ENCODE results near the gene MGAT4A. TPM values are rescaled to one million over a fixed set of nuclear protein-coding genes. Genes with fewer than 3 reads are reported as not detected.

MGAT4A gene
- total and polyA plus RNA-seq, 5 donors from 2014 or later, result 101 to 143 (median 127) TPM

DNA sequence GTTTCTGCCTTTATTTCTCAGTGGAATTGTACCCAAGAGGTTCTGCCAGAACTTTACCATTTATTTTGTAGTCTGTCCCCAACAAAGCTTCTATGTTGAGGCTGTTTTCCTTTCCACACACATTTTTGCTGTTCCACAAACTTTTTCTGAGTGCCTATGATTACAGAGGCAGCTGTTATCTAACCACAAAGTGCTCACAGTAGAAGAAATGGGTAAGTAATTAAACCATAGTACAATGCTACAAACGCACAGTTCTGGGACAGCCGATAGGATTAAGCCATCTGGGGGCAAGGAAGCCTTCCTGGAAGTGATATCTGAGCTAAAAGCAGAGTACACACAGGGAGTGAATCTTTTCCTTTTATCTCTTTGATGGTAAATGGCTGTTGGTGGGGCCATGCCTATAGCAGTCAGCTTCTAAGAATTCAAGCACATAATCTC lies 3.9 kb upstream of the MGAT4A start:
- Histone ChIP-seq H3K27me3 (ENCODE audit: control insufficient read depth, insufficient read depth, low read length) (peaks cover 1% of the 10 kb centered on the region), H3K27ac (ENCODE audit: insufficient read depth, low read length, poor library complexity, severe bottlenecking) (peak overlapping the region; percentile 61), H3K36me3 (ENCODE audit: control insufficient read depth, insufficient read depth, low read length) (no peaks in the 10 kb centered on the region), H3K9me3 (ENCODE audit: control insufficient read depth in 2 of 2, low read length in 2 of 2) (no peaks in the 10 kb centered on the region), H3K4me3 (ENCODE audit: low read depth, low read length) (peak overlapping the region; percentile 52), H3K4me1 (ENCODE audit: control insufficient read depth, insufficient read depth, low read length, poor library complexity, severe bottlenecking) (peaks cover 38% of the 10 kb centered on the region)
- Mint-ChIP-seq H3K4me3 (peak overlapping the region; percentile 3 to 94 (median 94)), H3K27ac (peak overlapping the region; percentile 67 to 94 (median 90)), H3K9me3 (peaks cover 0 to 1% (median 0%) of the 10 kb centered on the region in 7 donors), H3K36me3 (no peaks in the 10 kb centered on the region), H3K27me3 (no peaks in the 10 kb centered on the region), H3K4me1 (peaks cover 20 to 72% (median 38%) of the 10 kb centered on the region in 4 donors)
- DNase-seq (peak in 1 of 3 donors; percentile 48), ATAC-seq (ENCODE audit: low read depth in 2 of 2) (no peak)

GRCh38 chr2:98734162-98734561 lies 3.2 kb upstream of the MGAT4A start:
- H3K4me3 ChIP-seq (ENCODE audit: low read depth, low read length), result peak overlapping the region; percentile 52
- peak overlapping the region; percentile 61 for H3K27ac ChIP-seq (ENCODE audit: insufficient read depth, low read length, poor library complexity, severe bottlenecking)
- no peak for ATAC-seq (ENCODE audit: low read depth in 2 of 2)
- Mint-ChIP-seq H3K4me1 (peaks cover 27 to 75% (median 43%) of the 10 kb centered on the region in 4 donors), H3K27ac (peak overlapping the region; percentile 90 to 96 (median 94)), H3K36me3 (no peaks in the 10 kb centered on the region), H3K9me3 (peaks cover 0 to 1% (median 0%) of the 10 kb centered on the region in 7 donors), H3K27me3 (no peaks in the 10 kb centered on the region), H3K4me3 (peak overlapping the region; percentile 88 to 94 (median 94))
- no peaks in the 10 kb centered on the region for H3K9me3 ChIP-seq (ENCODE audit: control insufficient read depth in 2 of 2, low read length in 2 of 2)
- peaks cover 1% of the 10 kb centered on the region for H3K27me3 ChIP-seq (ENCODE audit: control insufficient read depth, insufficient read depth, low read length)
- H3K36me3 ChIP-seq (ENCODE audit: control insufficient read depth, insufficient read depth, low read length), result no peaks in the 10 kb centered on the region
- no peak for DNase-seq
- peaks cover 38% of the 10 kb centered on the region for H3K4me1 ChIP-seq (ENCODE audit: control insufficient read depth, insufficient read depth, low read length, poor library complexity, severe bottlenecking)

GRCh38 chr2:98732430-98733051 lies 1.6 kb upstream of the MGAT4A start:
- Mint-ChIP-seq H3K4me3 (peak overlapping the region; percentile 93 to 98 (median 94)), H3K27me3 (no peaks in the 10 kb centered on the region), H3K27ac (peak overlapping the region; percentile 89 to 95 (median 94)), H3K36me3 (no peaks in the 10 kb centered on the region), H3K4me1 (peaks cover 32 to 73% (median 50%) of the 10 kb centered on the region in 4 donors), H3K9me3 (peaks cover 0 to 1% (median 0%) of the 10 kb centered on the region in 7 donors)
- no peak for DNase-seq
- Histone ChIP-seq H3K4me1 (ENCODE audit: control insufficient read depth, insufficient read depth, low read length, poor library complexity, severe bottlenecking) (peaks cover 43% of the 10 kb centered on the region), H3K4me3 (ENCODE audit: low read depth, low read length) (peak overlapping the region; percentile 92), H3K36me3 (ENCODE audit: control insufficient read depth, insufficient read depth, low read length) (no peaks in the 10 kb centered on the region), H3K9me3 (ENCODE audit: control insufficient read depth in 2 of 2, low read length in 2 of 2) (no peaks in the 10 kb centered on the region), H3K27ac (ENCODE audit: insufficient read depth, low read length, poor library complexity, severe bottlenecking) (peak overlapping the region; percentile 81), H3K27me3 (ENCODE audit: control insufficient read depth, insufficient read depth, low read length) (no peaks in the 10 kb centered on the region)
- ATAC-seq (ENCODE audit: low read depth in 2 of 2), result no peak

DNA sequence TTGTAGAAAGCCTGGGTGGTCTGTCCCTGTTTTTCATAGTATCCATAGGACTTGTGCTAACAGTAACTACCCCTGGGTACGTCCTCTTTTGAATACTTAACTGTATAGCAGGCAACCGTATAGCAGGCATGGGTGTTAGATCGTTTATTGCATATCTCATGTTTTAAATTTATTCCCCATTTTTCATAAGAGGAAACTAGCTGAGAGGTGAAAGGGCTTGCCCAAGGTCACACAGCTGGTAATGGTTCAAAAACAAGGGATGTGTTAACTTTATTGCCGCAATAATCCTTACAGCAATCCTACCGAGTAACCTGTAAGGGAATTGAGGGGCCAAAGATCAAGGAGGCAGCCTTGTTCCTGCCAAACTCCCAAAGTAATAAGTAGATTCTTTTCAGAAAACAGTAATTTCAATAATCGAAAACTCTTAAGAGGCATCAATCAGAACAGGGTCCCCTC lies 990 bp upstream of the MGAT4A start:
- Mint-ChIP-seq H3K9me3 (peaks cover 0 to 1% (median 0%) of the 10 kb centered on the region in 7 donors), H3K4me3 (peak overlapping the region; percentile 93 to 98 (median 94)), H3K27me3 (no peaks in the 10 kb centered on the region), H3K36me3 (no peaks in the 10 kb centered on the region), H3K27ac (peak overlapping the region; percentile 90 to 95 (median 94)), H3K4me1 (peaks cover 37 to 73% (median 55%) of the 10 kb centered on the region in 4 donors)
- H3K4me3 ChIP-seq (ENCODE audit: low read depth, low read length), result peak overlapping the region; percentile 92
- H3K9me3 ChIP-seq (ENCODE audit: control insufficient read depth in 2 of 2, low read length in 2 of 2), result no peaks in the 10 kb centered on the region
- H3K27ac ChIP-seq (ENCODE audit: insufficient read depth, low read length, poor library complexity, severe bottlenecking), result peak overlapping the region; percentile 81
- H3K4me1 ChIP-seq (ENCODE audit: control insufficient read depth, insufficient read depth, low read length, poor library complexity, severe bottlenecking), result peaks cover 44% of the 10 kb centered on the region
- H3K27me3 ChIP-seq (ENCODE audit: control insufficient read depth, insufficient read depth, low read length), result no peaks in the 10 kb centered on the region
- ATAC-seq (ENCODE audit: low read depth in 2 of 2) (no peak), DNase-seq (no peak)
- H3K36me3 ChIP-seq (ENCODE audit: control insufficient read depth, insufficient read depth, low read length), result peaks cover 2% of the 10 kb centered on the region

- peak; percentile 65 to 70 (median 69) for DNase-seq
- Histone ChIP-seq H3K36me3 (ENCODE audit: control insufficient read depth, insufficient read depth, low read length) (peaks cover 6% of the 10 kb centered on the region), H3K4me1 (ENCODE audit: control insufficient read depth, insufficient read depth, low read length, poor library complexity, severe bottlenecking) (peaks cover 44% of the 10 kb centered on the region), H3K27me3 (ENCODE audit: control insufficient read depth, insufficient read depth, low read length) (no peaks in the 10 kb centered on the region), H3K4me3 (ENCODE audit: low read depth, low read length) (no peak overlapping the region), H3K9me3 (ENCODE audit: control insufficient read depth in 2 of 2, low read length in 2 of 2) (no peaks in the 10 kb centered on the region), H3K27ac (ENCODE audit: insufficient read depth, low read length, poor library complexity, severe bottlenecking) (peak overlapping the region; percentile 71)
- Mint-ChIP-seq H3K27ac (no peak overlapping the region), H3K36me3 (no peaks in the 10 kb centered on the region), H3K4me1 (peaks cover 40 to 74% (median 58%) of the 10 kb centered on the region in 4 donors), H3K9me3 (peaks cover 0 to 1% (median 0%) of the 10 kb centered on the region in 7 donors), H3K27me3 (no peaks in the 10 kb centered on the region), H3K4me3 (peak overlapping the region in 1 of 4 donors; percentile 94)
- peak; percentile 58 to 63 for ATAC-seq (ENCODE audit: low read depth in 2 of 2)
Measured at GRCh38 chr2:98730707-98731040, 258 bp downstream of the MGAT4A start.

DNA sequence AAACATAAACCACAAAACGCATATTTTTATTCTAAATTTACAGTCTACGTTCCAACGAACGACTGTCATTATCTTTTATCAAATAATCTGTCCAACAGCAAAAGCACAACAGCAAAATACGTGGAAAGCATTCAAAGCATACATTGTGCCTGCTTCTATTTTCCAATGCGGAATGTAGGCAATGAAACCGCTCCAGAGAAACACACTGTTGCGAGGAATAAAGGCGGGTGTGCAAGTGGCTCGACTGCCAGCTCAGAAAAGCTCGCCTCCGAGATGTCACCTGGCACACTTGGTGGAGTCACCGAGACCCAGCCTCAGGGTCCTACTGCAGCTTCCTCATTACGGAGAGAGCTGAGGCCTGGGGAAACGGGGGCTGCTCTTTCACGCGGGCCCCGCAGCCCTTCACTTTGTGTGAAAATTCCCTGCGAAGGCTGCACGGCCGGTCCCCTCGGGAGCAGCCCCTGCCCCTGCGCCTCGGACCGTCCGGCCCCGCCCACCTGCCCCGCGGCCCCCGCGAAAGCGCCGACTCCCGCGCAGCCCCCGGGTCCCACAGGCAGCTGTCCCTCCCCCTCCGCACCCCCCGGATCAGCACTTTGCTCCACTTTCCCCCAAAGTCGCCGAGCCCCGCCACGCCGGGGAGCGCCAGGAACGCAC lies 752 bp downstream of the MGAT4A start:
- peak; percentile 29 to 73 (median 63) for DNase-seq
- Mint-ChIP-seq H3K4me3 (peak overlapping the region; percentile 73 to 94 (median 85)), H3K4me1 (peaks cover 42 to 76% (median 60%) of the 10 kb centered on the region in 4 donors), H3K9me3 (peaks cover 0 to 1% (median 0%) of the 10 kb centered on the region in 7 donors), H3K36me3 (peaks cover 2% of the 10 kb centered on the region), H3K27ac (peak overlapping the region; percentile 40 to 92 (median 91)), H3K27me3 (no peaks in the 10 kb centered on the region)
- Histone ChIP-seq H3K36me3 (ENCODE audit: control insufficient read depth, insufficient read depth, low read length) (peaks cover 6% of the 10 kb centered on the region), H3K4me1 (ENCODE audit: control insufficient read depth, insufficient read depth, low read length, poor library complexity, severe bottlenecking) (peaks cover 46% of the 10 kb centered on the region), H3K4me3 (ENCODE audit: low read depth, low read length) (peak overlapping the region; percentile 90), H3K27me3 (ENCODE audit: control insufficient read depth, insufficient read depth, low read length) (no peaks in the 10 kb centered on the region), H3K27ac (ENCODE audit: insufficient read depth, low read length, poor library complexity, severe bottlenecking) (peak overlapping the region; percentile 71), H3K9me3 (ENCODE audit: control insufficient read depth in 2 of 2, low read length in 2 of 2) (no peaks in the 10 kb centered on the region)
- peak; percentile 35 to 44 for ATAC-seq (ENCODE audit: low read depth in 2 of 2)

- peak in 1 of 3 donors; percentile 28 for DNase-seq
- no peaks in the 10 kb centered on the region for H3K27me3 ChIP-seq (ENCODE audit: control insufficient read depth, insufficient read depth, low read length)
- Mint-ChIP-seq H3K27ac (peak overlapping the region; percentile 40 to 92 (median 91)), H3K36me3 (peaks cover 7% of the 10 kb centered on the region), H3K9me3 (peaks cover 0 to 1% (median 0%) of the 10 kb centered on the region in 7 donors), H3K27me3 (no peaks in the 10 kb centered on the region), H3K4me3 (peak overlapping the region; percentile 73 to 94 (median 85)), H3K4me1 (peaks cover 42 to 76% (median 61%) of the 10 kb centered on the region in 4 donors)
- peaks cover 46% of the 10 kb centered on the region for H3K4me1 ChIP-seq (ENCODE audit: control insufficient read depth, insufficient read depth, low read length, poor library complexity, severe bottlenecking)
- no peaks in the 10 kb centered on the region for H3K9me3 ChIP-seq (ENCODE audit: control insufficient read depth in 2 of 2, low read length in 2 of 2)
- H3K27ac ChIP-seq (ENCODE audit: insufficient read depth, low read length, poor library complexity, severe bottlenecking), result peak overlapping the region; percentile 71
- H3K36me3 ChIP-seq (ENCODE audit: control insufficient read depth, insufficient read depth, low read length), result peaks cover 9% of the 10 kb centered on the region
- ATAC-seq (ENCODE audit: low read depth in 2 of 2), result no peak
- H3K4me3 ChIP-seq (ENCODE audit: low read depth, low read length), result peak overlapping the region; percentile 90
Measured at GRCh38 chr2:98729652-98730051, 1.3 kb downstream of the MGAT4A start.
